Liver (tissue), 9 donors: Measurements from ENCODE around the gene CPLX1. TPM values are rescaled to one million over a fixed set of nuclear protein-coding genes. Genes with fewer than 3 reads are reported as not detected.
A peak's percentile ranks its signal among the peaks of the same experiment; 100 is the strongest.

Source experiments
- DNase-seq: peaks from one replicate; pipeline ENCODE4 v3.0.0-alpha.2; 2017; ENCODE audit warnings: low spot score
- H3K27ac ChIP-seq, 2 donors: one replicate each; pipeline ENCODE4 v1.7.0; 2013; ENCODE audit warnings: inconsistent platforms in 2 of 2, low read length in 2 of 2, control low read depth in 1 of 2, low read depth in 1 of 2, mild to moderate bottlenecking in 1 of 2
- H3K27me3 ChIP-seq, 4 donors: one replicate each; pipeline versions ENCODE4 v1.6.1 to v1.7.0; 2013; ENCODE audit warnings: low read length in 3 of 4, inconsistent platforms in 1 of 4, mild to moderate bottlenecking in 1 of 4, moderate library complexity in 1 of 4; ENCODE audit not compliant: control insufficient read depth in 4 of 4, insufficient read depth in 4 of 4
- H3K36me3 ChIP-seq, 4 donors: one replicate each; pipeline versions ENCODE4 v1.6.1 to v1.7.0; 2013; ENCODE audit warnings: low read length in 3 of 4, mild to moderate bottlenecking in 3 of 4, low read depth in 1 of 4, moderate library complexity in 1 of 4; ENCODE audit not compliant: control insufficient read depth in 4 of 4, insufficient read depth in 3 of 4
- H3K4me1 ChIP-seq, 4 donors: one replicate each; pipeline versions ENCODE4 v1.6.1 to v1.7.0; 2013; ENCODE audit warnings: low read length in 3 of 4, mild to moderate bottlenecking in 3 of 4, moderate library complexity in 1 of 4; ENCODE audit not compliant: control insufficient read depth in 4 of 4, insufficient read depth in 4 of 4
- H3K4me3 ChIP-seq, 3 donors: one replicate each; pipeline versions ENCODE4 v1.6.1 to v1.7.0; 2013; ENCODE audit warnings: low read length in 3 of 3, control low read depth in 1 of 3, low read depth in 1 of 3, mild to moderate bottlenecking in 1 of 3
- H3K9ac ChIP-seq, 2 donors: one replicate each; pipeline ENCODE4 v1.7.0; 2013; ENCODE audit warnings: low read length in 2 of 2, mild to moderate bottlenecking in 2 of 2, moderate library complexity in 2 of 2, control low read depth in 1 of 2, low read depth in 1 of 2
- H3K9me3 ChIP-seq, 4 donors: one replicate each; pipeline versions ENCODE4 v1.6.1 to v1.7.0; 2013; ENCODE audit warnings: low read length in 3 of 4; ENCODE audit not compliant: control insufficient read depth in 4 of 4
- EGR1 ChIP-seq, 2 donors: IDR thresholded peaks; 2 replicates each; pipeline ENCODE4 v1.6.1; 2016 to 2018; ENCODE audit warnings: antibody characterized with exemption in 2 of 2, low read depth in 2 of 2
- FOXA1 ChIP-seq: IDR thresholded peaks from 2 replicates; pipeline ENCODE4 v1.6.1; 2016; ENCODE audit warnings: antibody characterized with exemption
- FOXA2 ChIP-seq: IDR thresholded peaks from 2 replicates; pipeline ENCODE4 v1.6.1; 2016; ENCODE audit warnings: antibody characterized with exemption
- GABPA ChIP-seq, 2 donors: IDR thresholded peaks in 1 of 2; conservative IDR thresholded peaks in 1 of 2; 2 replicates each; pipeline ENCODE4 v1.6.1; 2016; ENCODE audit warnings: antibody characterized with exemption in 2 of 2, mild to moderate bottlenecking in 1 of 2, moderate library complexity in 1 of 2
- HNF4A ChIP-seq, 2 donors: conservative IDR thresholded peaks; 2 replicates each; pipeline ENCODE4 v1.6.1; 2016; ENCODE audit warnings: antibody characterized with exemption in 2 of 2, mild to moderate bottlenecking in 2 of 2
- HNF4G ChIP-seq: IDR thresholded peaks from 2 replicates; pipeline ENCODE4 v1.6.1; 2016; ENCODE audit warnings: antibody characterized with exemption
- JUND ChIP-seq, 2 donors: IDR thresholded peaks; 2 replicates each; pipeline ENCODE4 v1.6.1; 2016; ENCODE audit warnings: antibody characterized with exemption in 2 of 2
- NR2F2 ChIP-seq: IDR thresholded peaks from 2 replicates; pipeline ENCODE4 v1.6.1; 2016; ENCODE audit warnings: antibody characterized with exemption
- RAD21 ChIP-seq, 2 donors: IDR thresholded peaks; 2 replicates each; pipeline ENCODE4 v1.6.1; 2016; ENCODE audit warnings: antibody characterized with exemption in 2 of 2, mild to moderate bottlenecking in 2 of 2
- RXRA ChIP-seq, 2 donors: IDR thresholded peaks; 2 replicates each; pipeline ENCODE4 v1.6.1; 2017 to 2018; ENCODE audit warnings: antibody characterized with exemption in 2 of 2, mild to moderate bottlenecking in 1 of 2
- SP1 ChIP-seq: IDR thresholded peaks from 2 replicates; pipeline ENCODE4 v1.6.1; 2018; ENCODE audit warnings: antibody characterized with exemption, mild to moderate bottlenecking
- TAF1 ChIP-seq: conservative IDR thresholded peaks from 2 replicates; pipeline ENCODE4 v1.6.1; 2016; ENCODE audit warnings: antibody characterized with exemption, mild to moderate bottlenecking
- YY1 ChIP-seq: IDR thresholded peaks from 2 replicates; pipeline ENCODE4 v1.6.1; 2016; ENCODE audit warnings: antibody characterized with exemption, mild to moderate bottlenecking
- WGBS: extraction: QIAGEN DNeasy Blood & Tissue Kit; methylation state at CpG from one replicate; pipeline ENCODE4 v1.1.7; 2013; 5-methylcytosine and 5-hydroxymethylcytosine counted together
- polyA plus RNA-seq, 2 donors: library from polyadenylated mRNA; stranded (reverse) in 1 of 2; unstranded in 1 of 2; fragments of 200-250 nt in 1 of 2; fragments of >200 nt in 1 of 2; fragmentation: Nextera tagmentation in 1 of 2; extraction: Ambion mirVana in 1 of 2; gene quantifications; one replicate each; pipeline versions ENCODE4 v1.2.1 to v1.2.3, GENCODE V29; 2013 to 2015
- total RNA-seq, 2 donors: library from RNA; depleted of rRNA; stranded (reverse); fragments of >200 nt; gene quantifications; one replicate each; pipeline ENCODE4 v1.2.3, GENCODE V29; 2014
- TF ChIP-seq, protein P1 (sequence below): IDR thresholded peaks from 2 replicates; pipeline ENCODE4 v1.6.1; 2016; ENCODE audit warnings: antibody characterized with exemption
- TF ChIP-seq, protein P2 (sequence below): fragments of 150-350 bp; IDR thresholded peaks from 2 replicates; pipeline ENCODE4 v1.5.1; 2017; ENCODE audit warnings: improper control_type of control experiment, low read depth, low read length; ENCODE audit not compliant: missing input control
- TF ChIP-seq, protein P3 (sequence below): IDR thresholded peaks from 2 replicates; pipeline ENCODE4 v1.6.1; 2016; ENCODE audit warnings: antibody characterized with exemption
- TF ChIP-seq, protein P4 (sequence below): IDR thresholded peaks from 2 replicates; pipeline ENCODE4 v1.6.1; 2016; ENCODE audit warnings: antibody characterized with exemption, mild to moderate bottlenecking
- TF ChIP-seq, protein P5 (sequence below): IDR thresholded peaks from 2 replicates; pipeline ENCODE4 v1.6.1; 2016; ENCODE audit warnings: antibody characterized with exemption
- donor health status: healthy.
- donor health status: healthy.
- donor health status: healthy.
- donor health status: healthy.
- donor health status: healthy.

Gene CPLX1
- total and polyA plus RNA-seq, 4 donors = 0.14 to 2.8 (median 0.80) TPM

DNA sequence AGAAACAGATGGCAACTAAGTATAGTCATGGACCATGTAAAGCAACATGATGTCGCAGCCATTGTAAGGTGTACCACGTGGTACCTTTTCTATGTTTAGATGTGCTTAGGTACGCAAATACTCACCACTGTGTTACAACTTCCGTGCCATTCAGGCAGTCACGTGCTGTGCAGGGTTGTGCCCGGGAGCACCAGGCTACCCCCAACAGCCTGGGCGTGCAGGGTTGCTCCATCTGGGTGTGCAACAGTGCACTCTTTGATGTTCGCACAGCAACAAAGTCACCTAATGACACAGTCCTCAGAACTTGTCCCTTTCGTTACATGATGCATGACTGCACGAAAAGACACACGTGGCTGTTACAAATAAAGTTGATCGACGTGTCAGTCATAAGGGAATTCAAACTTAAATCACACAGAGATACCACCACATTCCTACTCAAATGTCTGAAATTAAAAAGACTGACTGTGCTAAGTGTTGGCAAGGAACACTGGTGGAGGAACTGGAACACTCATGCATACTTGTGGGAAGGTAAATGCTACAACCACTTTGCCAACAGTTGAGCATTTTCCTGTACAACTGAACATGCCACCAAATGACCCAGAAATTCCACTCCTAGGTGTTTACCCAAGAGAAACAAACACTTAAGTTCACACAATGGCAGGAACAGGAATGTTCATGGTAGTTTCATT is 24.3 kb downstream of the CPLX1 start:
- no peak for DNase-seq
- no peak for TF ChIP-seq FOXA1
- TF ChIP-seq FOXA2 = no peak
- TF ChIP-seq JUND (IDR thresholded peaks at IDR 0.05) = no peak
- no peak for TF ChIP-seq HNF4G
- TF ChIP-seq, protein P1, sequence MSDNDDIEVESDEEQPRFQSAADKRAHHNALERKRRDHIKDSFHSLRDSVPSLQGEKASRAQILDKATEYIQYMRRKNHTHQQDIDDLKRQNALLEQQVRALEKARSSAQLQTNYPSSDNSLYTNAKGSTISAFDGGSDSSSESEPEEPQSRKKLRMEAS = no peak
- WGBS = 95% methylated on average over 13 of the region's 13 CpGs
- H3K9ac ChIP-seq = no peak overlapping the region
- H3K27me3 ChIP-seq = no peaks in the 10 kb centered on the region
- H3K36me3 ChIP-seq = no peaks in the 10 kb centered on the region
- no peak overlapping the region for H3K4me3 ChIP-seq
- H3K9me3 ChIP-seq = no peaks in the 10 kb centered on the region
- H3K27ac ChIP-seq = no peak overlapping the region
- H3K4me1 ChIP-seq = peaks cover 3 to 7% (median 5%) of the 10 kb centered on the region in 4 donors

DNA sequence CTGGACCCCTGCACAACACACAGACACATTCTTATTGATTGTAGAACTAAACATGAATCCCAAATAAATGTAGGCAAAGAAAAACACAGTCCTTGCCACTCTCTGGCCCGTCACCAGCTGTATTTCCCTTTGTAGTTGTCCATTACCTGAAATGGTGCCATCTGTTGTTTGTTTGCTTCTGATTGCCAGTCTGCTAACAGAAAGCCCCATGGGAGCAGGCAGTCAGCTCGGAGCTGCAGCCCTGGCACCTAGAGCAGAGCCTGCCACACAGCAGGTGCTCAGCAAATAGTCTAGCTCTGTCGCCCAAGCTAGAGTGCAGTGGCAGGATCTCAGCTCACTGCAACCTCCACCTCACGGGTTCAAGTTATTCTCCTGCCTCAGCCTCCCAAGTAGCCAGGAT is 28.9 kb downstream of the CPLX1 start:
- Histone ChIP-seq H3K27me3 (peaks cover 0 to 7% (median 0%) of the 10 kb centered on the region in 4 donors), H3K27ac (no peak overlapping the region), H3K4me3 (no peak overlapping the region), H3K36me3 (no peaks in the 10 kb centered on the region), H3K4me1 (peaks cover 9 to 18% (median 14%) of the 10 kb centered on the region in 4 donors), H3K9ac (no peak overlapping the region), H3K9me3 (no peaks in the 10 kb centered on the region)
- peak; percentile 55 to 57 for TF ChIP-seq RAD21 (IDR thresholded peaks at IDR 0.05)
- peak; percentile 38 for TF ChIP-seq FOXA1
- no peak for TF ChIP-seq TAF1
- TF ChIP-seq EGR1 (IDR thresholded peaks at IDR 0.05; ENCODE audit: low read depth in 2 of 2) = peak in 1 of 2 donors; percentile 55
- TF ChIP-seq JUND (IDR thresholded peaks at IDR 0.05) = peak in 1 of 2 donors; percentile 12
- peak; percentile 57 for TF ChIP-seq FOXA2
- peak; percentile 37 to 71 for TF ChIP-seq RXRA (IDR thresholded peaks at IDR 0.05)
- TF ChIP-seq YY1 = peak; percentile 79
- no peak for TF ChIP-seq GABPA (IDR thresholded peaks at IDR 0.05 in 1 of 2, conservative IDR thresholded peaks at IDR 0.05 in 1 of 2)
- TF ChIP-seq, protein P2, sequence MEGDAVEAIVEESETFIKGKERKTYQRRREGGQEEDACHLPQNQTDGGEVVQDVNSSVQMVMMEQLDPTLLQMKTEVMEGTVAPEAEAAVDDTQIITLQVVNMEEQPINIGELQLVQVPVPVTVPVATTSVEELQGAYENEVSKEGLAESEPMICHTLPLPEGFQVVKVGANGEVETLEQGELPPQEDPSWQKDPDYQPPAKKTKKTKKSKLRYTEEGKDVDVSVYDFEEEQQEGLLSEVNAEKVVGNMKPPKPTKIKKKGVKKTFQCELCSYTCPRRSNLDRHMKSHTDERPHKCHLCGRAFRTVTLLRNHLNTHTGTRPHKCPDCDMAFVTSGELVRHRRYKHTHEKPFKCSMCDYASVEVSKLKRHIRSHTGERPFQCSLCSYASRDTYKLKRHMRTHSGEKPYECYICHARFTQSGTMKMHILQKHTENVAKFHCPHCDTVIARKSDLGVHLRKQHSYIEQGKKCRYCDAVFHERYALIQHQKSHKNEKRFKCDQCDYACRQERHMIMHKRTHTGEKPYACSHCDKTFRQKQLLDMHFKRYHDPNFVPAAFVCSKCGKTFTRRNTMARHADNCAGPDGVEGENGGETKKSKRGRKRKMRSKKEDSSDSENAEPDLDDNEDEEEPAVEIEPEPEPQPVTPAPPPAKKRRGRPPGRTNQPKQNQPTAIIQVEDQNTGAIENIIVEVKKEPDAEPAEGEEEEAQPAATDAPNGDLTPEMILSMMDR = no peak
- no peak for TF ChIP-seq NR2F2
- TF ChIP-seq, protein P3, sequence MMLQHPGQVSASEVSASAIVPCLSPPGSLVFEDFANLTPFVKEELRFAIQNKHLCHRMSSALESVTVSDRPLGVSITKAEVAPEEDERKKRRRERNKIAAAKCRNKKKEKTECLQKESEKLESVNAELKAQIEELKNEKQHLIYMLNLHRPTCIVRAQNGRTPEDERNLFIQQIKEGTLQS = no peak
- TF ChIP-seq HNF4G = no peak
- TF ChIP-seq SP1 = peak; percentile 43
- TF ChIP-seq, protein P4, sequence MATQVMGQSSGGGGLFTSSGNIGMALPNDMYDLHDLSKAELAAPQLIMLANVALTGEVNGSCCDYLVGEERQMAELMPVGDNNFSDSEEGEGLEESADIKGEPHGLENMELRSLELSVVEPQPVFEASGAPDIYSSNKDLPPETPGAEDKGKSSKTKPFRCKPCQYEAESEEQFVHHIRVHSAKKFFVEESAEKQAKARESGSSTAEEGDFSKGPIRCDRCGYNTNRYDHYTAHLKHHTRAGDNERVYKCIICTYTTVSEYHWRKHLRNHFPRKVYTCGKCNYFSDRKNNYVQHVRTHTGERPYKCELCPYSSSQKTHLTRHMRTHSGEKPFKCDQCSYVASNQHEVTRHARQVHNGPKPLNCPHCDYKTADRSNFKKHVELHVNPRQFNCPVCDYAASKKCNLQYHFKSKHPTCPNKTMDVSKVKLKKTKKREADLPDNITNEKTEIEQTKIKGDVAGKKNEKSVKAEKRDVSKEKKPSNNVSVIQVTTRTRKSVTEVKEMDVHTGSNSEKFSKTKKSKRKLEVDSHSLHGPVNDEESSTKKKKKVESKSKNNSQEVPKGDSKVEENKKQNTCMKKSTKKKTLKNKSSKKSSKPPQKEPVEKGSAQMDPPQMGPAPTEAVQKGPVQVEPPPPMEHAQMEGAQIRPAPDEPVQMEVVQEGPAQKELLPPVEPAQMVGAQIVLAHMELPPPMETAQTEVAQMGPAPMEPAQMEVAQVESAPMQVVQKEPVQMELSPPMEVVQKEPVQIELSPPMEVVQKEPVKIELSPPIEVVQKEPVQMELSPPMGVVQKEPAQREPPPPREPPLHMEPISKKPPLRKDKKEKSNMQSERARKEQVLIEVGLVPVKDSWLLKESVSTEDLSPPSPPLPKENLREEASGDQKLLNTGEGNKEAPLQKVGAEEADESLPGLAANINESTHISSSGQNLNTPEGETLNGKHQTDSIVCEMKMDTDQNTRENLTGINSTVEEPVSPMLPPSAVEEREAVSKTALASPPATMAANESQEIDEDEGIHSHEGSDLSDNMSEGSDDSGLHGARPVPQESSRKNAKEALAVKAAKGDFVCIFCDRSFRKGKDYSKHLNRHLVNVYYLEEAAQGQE = peak; percentile 60
- TF ChIP-seq, protein P1 = no peak
- TF ChIP-seq HNF4A (conservative IDR thresholded peaks at IDR 0.05) = peak; percentile 28 to 45
- TF ChIP-seq, protein P5, sequence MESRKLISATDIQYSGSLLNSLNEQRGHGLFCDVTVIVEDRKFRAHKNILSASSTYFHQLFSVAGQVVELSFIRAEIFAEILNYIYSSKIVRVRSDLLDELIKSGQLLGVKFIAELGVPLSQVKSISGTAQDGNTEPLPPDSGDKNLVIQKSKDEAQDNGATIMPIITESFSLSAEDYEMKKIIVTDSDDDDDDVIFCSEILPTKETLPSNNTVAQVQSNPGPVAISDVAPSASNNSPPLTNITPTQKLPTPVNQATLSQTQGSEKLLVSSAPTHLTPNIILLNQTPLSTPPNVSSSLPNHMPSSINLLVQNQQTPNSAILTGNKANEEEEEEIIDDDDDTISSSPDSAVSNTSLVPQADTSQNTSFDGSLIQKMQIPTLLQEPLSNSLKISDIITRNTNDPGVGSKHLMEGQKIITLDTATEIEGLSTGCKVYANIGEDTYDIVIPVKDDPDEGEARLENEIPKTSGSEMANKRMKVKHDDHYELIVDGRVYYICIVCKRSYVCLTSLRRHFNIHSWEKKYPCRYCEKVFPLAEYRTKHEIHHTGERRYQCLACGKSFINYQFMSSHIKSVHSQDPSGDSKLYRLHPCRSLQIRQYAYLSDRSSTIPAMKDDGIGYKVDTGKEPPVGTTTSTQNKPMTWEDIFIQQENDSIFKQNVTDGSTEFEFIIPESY = no peak
- DNase-seq = no peak
- WGBS = 34% methylated on average over 4 of the region's 4 CpGs
